B cell (primary cell): ENCODE data around the gene PAIP2.

Source experiments
- EZH2 ChIP-seq: IDR thresholded peaks from 2 replicates; pipeline ENCODE4 v1.6.1; 2012; ENCODE audit warnings: borderline replicate concordance, low read depth, mild to moderate bottlenecking, moderate library complexity, low read length; ENCODE audit not compliant: insufficient read depth, poor library complexity, severe bottlenecking
- TF ChIP-seq, protein P1 (sequence below): fragments of 200-600 bp; IDR thresholded peaks from one replicate; pipeline ENCODE4 v1.8.0; 2022; ENCODE audit warnings: antibody characterized with exemption, mild to moderate bottlenecking

DNA sequence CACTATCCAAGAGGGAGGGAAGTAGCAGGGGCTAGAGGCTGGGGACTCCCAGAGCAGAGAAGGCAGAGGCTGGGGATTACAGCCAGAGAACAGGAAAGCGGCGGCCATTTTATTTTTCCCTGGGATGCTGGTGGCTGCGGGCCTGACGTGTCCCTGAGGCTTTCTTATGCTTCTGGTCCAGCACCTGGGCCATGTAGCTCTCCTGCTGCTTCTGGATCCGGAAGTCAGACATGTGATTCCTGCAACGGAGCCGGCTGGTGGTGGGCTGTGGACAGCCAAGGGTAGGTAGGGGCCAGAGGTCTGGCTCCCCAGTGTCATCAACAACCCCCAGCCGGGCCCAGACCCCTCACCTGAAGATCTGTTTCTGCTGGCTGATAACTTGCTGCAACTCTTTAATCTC is 55.0 kb downstream of the PAIP2 start:
- TF ChIP-seq, protein P1, sequence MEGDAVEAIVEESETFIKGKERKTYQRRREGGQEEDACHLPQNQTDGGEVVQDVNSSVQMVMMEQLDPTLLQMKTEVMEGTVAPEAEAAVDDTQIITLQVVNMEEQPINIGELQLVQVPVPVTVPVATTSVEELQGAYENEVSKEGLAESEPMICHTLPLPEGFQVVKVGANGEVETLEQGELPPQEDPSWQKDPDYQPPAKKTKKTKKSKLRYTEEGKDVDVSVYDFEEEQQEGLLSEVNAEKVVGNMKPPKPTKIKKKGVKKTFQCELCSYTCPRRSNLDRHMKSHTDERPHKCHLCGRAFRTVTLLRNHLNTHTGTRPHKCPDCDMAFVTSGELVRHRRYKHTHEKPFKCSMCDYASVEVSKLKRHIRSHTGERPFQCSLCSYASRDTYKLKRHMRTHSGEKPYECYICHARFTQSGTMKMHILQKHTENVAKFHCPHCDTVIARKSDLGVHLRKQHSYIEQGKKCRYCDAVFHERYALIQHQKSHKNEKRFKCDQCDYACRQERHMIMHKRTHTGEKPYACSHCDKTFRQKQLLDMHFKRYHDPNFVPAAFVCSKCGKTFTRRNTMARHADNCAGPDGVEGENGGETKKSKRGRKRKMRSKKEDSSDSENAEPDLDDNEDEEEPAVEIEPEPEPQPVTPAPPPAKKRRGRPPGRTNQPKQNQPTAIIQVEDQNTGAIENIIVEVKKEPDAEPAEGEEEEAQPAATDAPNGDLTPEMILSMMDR = no peak
- TF ChIP-seq EZH2 = no peak
